Skeletal muscle tissue (tissue), 4 donors: ENCODE measurements around the gene GPR78. TPM values are rescaled to one million over a fixed set of nuclear protein-coding genes. Genes with fewer than 3 reads are reported as not detected.

Experiments
- H3K27ac ChIP-seq: one replicate; pipeline ENCODE4 v1.7.0; 2013; ENCODE audit warnings: mild to moderate bottlenecking, low read depth, low read length, inconsistent platforms
- H3K27me3 ChIP-seq, 3 donors: one replicate each; pipeline ENCODE4 v1.7.0; 2013; ENCODE audit warnings: low read length in 3 of 3; ENCODE audit not compliant: control insufficient read depth in 3 of 3, insufficient read depth in 3 of 3
- H3K36me3 ChIP-seq, 3 donors: one replicate each; pipeline ENCODE4 v1.7.0; 2013; ENCODE audit warnings: low read length in 3 of 3; ENCODE audit not compliant: control insufficient read depth in 3 of 3, insufficient read depth in 3 of 3
- H3K4me1 ChIP-seq, 3 donors: one replicate each; pipeline ENCODE4 v1.7.0; 2013; ENCODE audit warnings: low read length in 3 of 3, mild to moderate bottlenecking in 3 of 3; ENCODE audit not compliant: control insufficient read depth in 3 of 3, insufficient read depth in 3 of 3
- H3K4me3 ChIP-seq, 3 donors: one replicate each; pipeline ENCODE4 v1.7.0; 2013; ENCODE audit warnings: low read length in 3 of 3
- H3K9ac ChIP-seq, 3 donors: one replicate each; pipeline ENCODE4 v1.7.0; 2013; ENCODE audit warnings: low read length in 3 of 3, mild to moderate bottlenecking in 3 of 3, moderate library complexity in 2 of 3, low read depth in 1 of 3
- H3K9me3 ChIP-seq, 3 donors: one replicate each; pipeline ENCODE4 v1.7.0; 2013; ENCODE audit warnings: low read length in 3 of 3; ENCODE audit not compliant: control insufficient read depth in 3 of 3
- total RNA-seq: library from RNA; depleted of rRNA; stranded (reverse); fragments of >200 nt; gene quantifications from one replicate; pipeline ENCODE4 v1.2.3, GENCODE V29; 2014
- donor health status: Osteomylitis.

The GPR78 gene
- 0.52 TPM for total RNA-seq

- Histone ChIP-seq H3K4me1 (no peaks in the 10 kb centered on the region), H3K27ac (no peak within 1 kb of the TSS), H3K9me3 (no peaks in the 10 kb centered on the region), H3K9ac (no peak within 1 kb of the TSS), H3K4me3 (no peak within 1 kb of the TSS), H3K27me3 (peaks cover 46 to 73% (median 65%) of the 10 kb centered on the region in 3 donors), H3K36me3 (no peaks in the 10 kb centered on the region)
Measured at GRCh38 chr4:8580321-8581093, at the start of gene GPR78. GPR78 (plus strand) TSS chr4:8580392; CDS start chr4:8580983, 591 bp downstream.

GRCh38 chr4:8532245-8532781 is 47.9 kb upstream of the GPR78 start:
- no peak overlapping the region for H3K9ac ChIP-seq
- no peak overlapping the region for H3K27ac ChIP-seq
- no peaks in the 10 kb centered on the region for H3K27me3 ChIP-seq
- H3K9me3 ChIP-seq: no peaks in the 10 kb centered on the region
- H3K4me1 ChIP-seq: peaks cover 0 to 7% (median 5%) of the 10 kb centered on the region in 3 donors
- no peaks in the 10 kb centered on the region for H3K36me3 ChIP-seq
- no peak overlapping the region for H3K4me3 ChIP-seq

- Histone ChIP-seq H3K27ac (no peak overlapping the region), H3K27me3 (no peaks in the 10 kb centered on the region), H3K4me1 (peaks cover 0 to 10% (median 7%) of the 10 kb centered on the region in 3 donors), H3K36me3 (no peaks in the 10 kb centered on the region), H3K4me3 (no peak overlapping the region), H3K9me3 (no peaks in the 10 kb centered on the region), H3K9ac (no peak overlapping the region)
Measured at GRCh38 chr4:8533274-8533865, 46.8 kb upstream of the GPR78 start.

- no peak overlapping the region for H3K27ac ChIP-seq
- no peak overlapping the region for H3K4me3 ChIP-seq
- H3K27me3 ChIP-seq: no peaks in the 10 kb centered on the region
- peaks cover 0 to 10% (median 7%) of the 10 kb centered on the region in 3 donors for H3K4me1 ChIP-seq
- H3K9me3 ChIP-seq: no peaks in the 10 kb centered on the region
- no peaks in the 10 kb centered on the region for H3K36me3 ChIP-seq
- H3K9ac ChIP-seq: no peak overlapping the region
Measured at GRCh38 chr4:8534129-8534528, 46.1 kb upstream of the GPR78 start.

- no peaks in the 10 kb centered on the region for H3K9me3 ChIP-seq
- peaks cover 0 to 4% (median 0%) of the 10 kb centered on the region in 3 donors for H3K27me3 ChIP-seq
- peaks cover 0 to 10% (median 7%) of the 10 kb centered on the region in 3 donors for H3K4me1 ChIP-seq
- no peaks in the 10 kb centered on the region for H3K36me3 ChIP-seq
- no peak overlapping the region for H3K4me3 ChIP-seq
- no peak overlapping the region for H3K9ac ChIP-seq
- no peak overlapping the region for H3K27ac ChIP-seq
Measured at GRCh38 chr4:8534611-8535010, 45.6 kb upstream of the GPR78 start.

- Histone ChIP-seq H3K27ac (no peak overlapping the region), H3K36me3 (no peaks in the 10 kb centered on the region), H3K9ac (no peak overlapping the region), H3K27me3 (peaks cover 0 to 4% (median 0%) of the 10 kb centered on the region in 3 donors), H3K9me3 (no peaks in the 10 kb centered on the region), H3K4me1 (peaks cover 0 to 10% (median 7%) of the 10 kb centered on the region in 3 donors), H3K4me3 (no peak overlapping the region)
Measured at GRCh38 chr4:8536467-8536866, 43.7 kb upstream of the GPR78 start.

- Histone ChIP-seq H3K4me1 (peaks cover 0 to 10% (median 7%) of the 10 kb centered on the region in 3 donors), H3K27me3 (peaks cover 0 to 4% (median 0%) of the 10 kb centered on the region in 3 donors), H3K27ac (no peak overlapping the region), H3K4me3 (peak overlapping the region in 1 of 3 donors; percentile 29), H3K36me3 (no peaks in the 10 kb centered on the region), H3K9me3 (no peaks in the 10 kb centered on the region), H3K9ac (peak overlapping the region in 1 of 3 donors; percentile 33)
Measured at GRCh38 chr4:8537041-8537461, 43.1 kb upstream of the GPR78 start.

GRCh38 chr4:8538076-8538702 is 42.0 kb upstream of the GPR78 start:
- H3K9me3 ChIP-seq: no peaks in the 10 kb centered on the region
- H3K27ac ChIP-seq: no peak overlapping the region
- H3K4me3 ChIP-seq: no peak overlapping the region
- peaks cover 0 to 10% (median 7%) of the 10 kb centered on the region in 3 donors for H3K4me1 ChIP-seq
- H3K9ac ChIP-seq: no peak overlapping the region
- no peaks in the 10 kb centered on the region for H3K36me3 ChIP-seq
- H3K27me3 ChIP-seq: peaks cover 0 to 4% (median 0%) of the 10 kb centered on the region in 3 donors

- H3K36me3 ChIP-seq: no peaks in the 10 kb centered on the region
- H3K27me3 ChIP-seq: peaks cover 0 to 4% (median 0%) of the 10 kb centered on the region in 3 donors
- H3K4me1 ChIP-seq: peaks cover 0 to 10% (median 7%) of the 10 kb centered on the region in 3 donors
- H3K9me3 ChIP-seq: no peaks in the 10 kb centered on the region
- no peak overlapping the region for H3K9ac ChIP-seq
- H3K4me3 ChIP-seq: no peak overlapping the region
- no peak overlapping the region for H3K27ac ChIP-seq
Measured at GRCh38 chr4:8538703-8539567, 41.3 kb upstream of the GPR78 start.
